GM18909 (cell line): ENCODE data around the gene FAM114A1.
"Not testable (repeated sequence)": the region's sequence is repeated elsewhere in the genome, so short reads cannot be mapped to it uniquely, and the experiment has no call there.

Experiments used
- ATAC-seq: cut with Tn5 transposase; IDR thresholded peaks from one replicate; pipeline ENCODE4 v1.9.1; 2021; ENCODE audit warnings: mild to moderate bottlenecking; ENCODE audit not compliant: unreplicated experiment, poor library complexity

The FAM114A1 gene

DNA sequence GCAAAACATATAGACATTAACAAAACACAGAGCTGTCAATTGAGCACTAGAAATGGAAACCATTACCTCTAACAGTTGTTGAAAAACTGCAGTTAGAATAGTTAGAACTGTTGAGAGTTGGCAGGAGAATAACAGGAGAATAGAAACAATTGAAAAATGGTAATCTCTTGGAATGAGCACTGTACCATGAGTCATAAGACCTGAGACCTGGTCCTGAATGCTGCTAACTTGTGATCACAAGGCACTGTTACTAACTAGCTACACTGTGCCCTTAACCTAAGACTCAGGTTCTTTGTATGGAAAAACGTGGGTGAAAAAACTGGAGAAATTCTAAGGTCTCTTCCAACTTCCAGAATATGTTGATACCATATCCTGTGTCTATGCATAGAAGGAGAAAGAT lies 29.3 kb downstream of the FAM114A1 start:
- no peak for ATAC-seq

DNA sequence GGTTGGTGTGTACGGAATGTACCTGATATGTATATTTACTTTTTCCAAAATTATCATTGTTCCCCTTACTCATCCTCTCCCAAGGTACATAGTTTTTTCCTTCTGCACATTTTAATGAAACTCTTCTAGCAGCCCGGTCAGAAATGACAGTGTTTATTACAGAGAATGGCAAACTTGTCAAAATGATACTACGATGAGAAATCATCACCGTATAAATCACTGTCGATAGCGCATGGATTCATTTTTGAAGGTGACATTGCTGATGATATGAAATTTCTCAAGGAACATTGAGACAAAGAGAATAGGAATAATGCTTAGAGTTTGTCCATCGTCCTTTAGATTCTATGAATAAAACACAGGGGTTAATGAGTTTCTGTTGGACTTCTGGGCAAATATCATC lies 30.6 kb downstream of the FAM114A1 start:
- ATAC-seq, result no peak

DNA sequence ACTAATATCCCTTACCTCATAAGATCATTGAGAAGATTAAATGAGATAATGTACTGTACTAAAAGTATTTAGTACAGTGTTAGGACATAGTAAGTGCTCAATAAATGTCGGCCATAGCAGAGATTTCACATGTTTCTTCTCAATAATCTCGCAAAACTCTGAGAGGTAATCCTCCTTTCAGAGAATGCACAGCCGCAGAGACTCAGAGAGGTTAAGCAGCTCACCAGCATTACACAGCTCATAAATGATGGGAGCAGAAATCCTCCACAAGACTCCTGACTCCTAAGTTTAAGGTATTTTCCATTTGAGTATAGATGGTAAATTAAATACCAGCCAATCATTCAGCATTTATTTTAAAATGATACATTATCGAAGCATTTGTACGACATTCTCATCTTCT lies 34.6 kb downstream of the FAM114A1 start:
- no peak for ATAC-seq

DNA sequence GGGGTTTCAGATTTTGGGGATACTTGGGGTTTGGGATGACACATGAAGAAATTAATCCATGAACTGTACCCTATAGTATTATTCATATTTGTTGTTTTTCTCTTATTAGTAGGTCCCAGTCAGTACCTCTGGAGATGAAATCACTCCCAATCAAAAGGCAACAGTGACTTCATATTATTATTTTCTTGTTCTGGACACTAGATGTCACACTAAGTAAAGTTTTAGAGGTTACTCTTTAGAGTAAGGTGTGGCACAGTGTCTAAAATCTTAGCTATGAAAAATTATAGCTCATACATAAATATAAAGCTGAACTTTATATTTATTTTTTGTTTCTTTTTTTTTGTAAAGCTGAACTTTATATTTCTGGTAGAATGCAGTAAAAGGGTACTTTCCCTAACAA lies 35.1 kb downstream of the FAM114A1 start:
- no peak for ATAC-seq

DNA sequence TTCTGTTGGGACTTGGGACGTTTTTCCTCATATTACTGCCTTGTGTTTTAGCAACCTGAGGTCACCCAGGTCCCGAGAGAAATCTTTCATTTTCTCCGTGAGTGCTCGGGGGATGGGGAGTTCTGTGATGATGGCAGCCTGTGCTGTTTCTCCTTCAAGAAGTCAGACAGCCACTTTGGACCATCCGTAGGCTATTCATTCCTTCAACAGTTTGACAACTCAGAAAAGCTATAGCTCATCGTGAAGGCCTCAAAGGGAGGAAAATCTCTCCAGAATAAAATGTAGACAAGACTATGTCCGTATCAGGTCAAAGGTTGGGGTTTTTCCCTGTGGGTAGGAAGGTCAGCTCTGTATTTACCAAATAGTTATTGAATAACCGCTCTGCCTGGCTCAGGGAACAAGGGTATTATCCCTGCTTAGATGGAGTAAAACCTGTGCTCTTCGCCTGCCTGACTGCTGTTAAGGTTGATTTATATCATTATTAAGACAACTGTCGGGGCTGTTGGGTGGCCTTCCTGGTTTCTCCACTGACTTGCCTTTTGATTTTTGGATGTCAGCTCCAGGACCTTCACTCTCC lies 36.6 kb downstream of the FAM114A1 start:
- ATAC-seq, result no peak

DNA sequence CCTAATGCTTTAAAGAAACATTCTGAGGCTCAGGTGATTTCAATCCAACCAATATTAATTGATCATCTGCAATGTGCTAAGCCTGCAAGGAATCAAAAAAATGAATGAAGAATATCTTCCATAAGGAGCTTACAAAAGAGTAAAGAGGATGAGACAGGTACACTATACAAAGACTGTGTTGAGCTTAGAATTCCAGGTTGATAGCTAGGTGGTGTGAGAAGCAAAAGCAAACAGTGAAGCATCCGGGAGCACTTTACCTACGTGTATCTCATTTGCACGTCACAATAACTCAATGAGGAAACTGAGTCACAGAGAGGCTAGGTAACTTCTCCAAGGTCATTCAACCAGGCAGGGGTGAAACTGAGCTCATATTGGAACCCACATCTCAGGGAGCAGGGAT lies 37.1 kb downstream of the FAM114A1 start:
- ATAC-seq, result no peak

DNA sequence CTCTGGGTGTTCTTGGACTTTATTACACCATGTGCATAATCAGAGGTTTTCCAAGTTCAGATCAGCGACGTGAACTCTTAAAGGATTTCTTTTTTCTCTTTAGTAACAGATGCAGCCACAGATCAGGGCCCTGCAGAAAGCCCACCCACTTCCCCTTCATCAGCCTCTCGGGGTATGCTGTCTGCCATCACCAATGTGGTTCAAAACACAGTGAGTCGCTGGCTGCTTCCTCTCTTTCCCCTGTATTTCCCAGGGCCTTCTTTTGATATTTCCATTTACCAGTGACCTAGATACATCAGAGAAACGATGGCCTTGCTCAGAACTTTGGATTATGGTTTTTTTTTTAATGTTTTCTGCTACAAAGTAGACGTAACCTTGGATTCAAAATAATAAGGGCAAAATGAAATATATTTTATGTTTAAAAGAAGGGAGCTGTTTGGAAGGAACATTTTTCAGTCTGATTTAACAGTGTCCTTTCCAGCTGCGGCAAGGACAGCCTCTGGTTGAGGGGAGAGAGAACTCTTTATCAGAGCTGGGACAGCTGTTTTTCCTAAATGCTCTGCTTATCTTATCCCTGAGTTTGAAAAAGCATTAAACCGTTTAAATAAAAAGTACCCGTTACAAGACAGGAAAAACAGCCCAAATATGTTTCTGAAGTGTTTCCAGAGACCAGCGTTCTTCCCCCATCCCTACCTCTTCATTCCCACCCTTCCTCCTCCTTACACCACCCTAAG lies 38.2 kb downstream of the FAM114A1 start:
- ATAC-seq, result no peak

DNA sequence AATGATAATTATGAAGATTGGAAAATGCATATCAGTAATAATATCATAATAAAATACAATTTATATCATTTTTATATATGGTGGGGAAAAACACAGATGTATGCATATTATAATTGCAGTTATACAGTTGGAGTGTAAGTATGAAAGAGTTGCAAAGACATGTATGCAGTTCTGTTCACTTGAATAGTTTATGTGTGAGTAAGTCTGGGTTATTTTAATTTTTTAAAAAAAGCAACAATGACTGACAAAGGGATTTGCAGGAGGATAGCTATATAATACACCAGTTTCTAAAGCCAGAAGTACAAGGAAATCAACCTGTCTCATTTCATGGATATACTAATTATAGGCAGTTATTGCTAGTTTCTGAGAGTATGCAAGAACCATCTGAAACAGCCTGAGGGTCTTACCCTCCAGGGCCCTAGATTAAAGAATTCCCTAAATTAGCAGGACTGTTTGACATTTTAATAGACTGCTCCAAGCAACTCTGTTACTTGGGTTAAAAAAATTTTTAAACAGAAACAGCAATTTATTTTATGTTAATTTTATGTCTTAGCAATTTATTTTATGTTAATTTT lies 40.2 kb downstream of the FAM114A1 start:
- no peak for ATAC-seq

DNA sequence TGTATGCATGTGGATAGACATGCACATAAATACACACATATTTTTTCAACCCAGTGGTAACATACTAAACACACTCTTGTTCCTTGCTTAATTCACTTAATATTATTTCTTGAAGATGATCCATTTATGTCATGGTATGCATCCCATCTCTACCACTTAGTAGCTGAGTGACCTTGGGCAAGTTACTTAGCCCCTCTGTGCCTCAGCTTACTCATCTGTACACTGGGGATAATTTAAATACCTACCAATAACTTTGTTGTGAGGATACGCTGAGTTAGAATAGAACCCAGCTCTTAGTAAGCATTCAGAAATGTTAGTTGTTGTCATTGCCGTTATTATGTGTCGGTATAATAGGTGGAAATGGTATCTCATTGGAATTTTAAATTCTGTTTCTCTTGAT lies 41.4 kb downstream of the FAM114A1 start:
- no peak for ATAC-seq

DNA sequence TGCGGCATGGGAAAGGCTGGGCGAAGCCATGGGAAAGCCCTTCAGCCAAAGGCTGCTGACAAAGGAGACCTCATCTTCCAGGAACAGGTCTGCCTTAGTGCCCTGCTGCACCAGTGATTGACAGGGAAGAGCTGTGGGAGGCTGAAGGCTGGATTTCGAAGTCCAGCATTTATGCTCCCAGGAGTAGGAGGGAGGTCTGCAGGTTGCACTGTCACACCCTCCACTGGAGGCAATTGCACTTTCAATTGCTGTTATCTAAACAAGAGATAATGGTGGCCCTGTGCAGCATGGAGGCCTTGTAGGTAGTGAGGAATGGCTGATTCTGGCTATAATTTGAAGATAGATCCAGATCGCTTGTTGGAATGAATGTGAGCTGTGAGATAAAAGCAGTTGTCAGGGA lies 43.7 kb downstream of the FAM114A1 start:
- no peak for ATAC-seq

DNA sequence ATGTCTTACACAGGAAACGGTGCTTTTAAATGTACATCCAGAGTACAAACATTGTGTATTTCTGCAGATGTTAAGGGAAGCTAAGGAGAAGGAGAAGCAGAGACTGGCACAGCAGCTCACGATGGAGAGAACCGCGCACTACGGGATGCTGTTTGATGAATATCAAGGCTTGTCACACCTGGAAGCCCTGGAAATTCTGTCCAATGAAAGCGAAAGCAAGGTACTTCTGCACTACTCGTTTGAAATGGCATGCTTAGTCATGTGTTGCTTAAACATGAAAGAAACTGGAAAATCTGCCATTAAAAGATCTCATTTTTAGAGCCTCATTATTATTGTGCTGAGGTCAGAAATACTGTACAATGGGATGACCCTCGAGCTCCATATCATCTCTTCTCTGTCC lies 47.2 kb downstream of the FAM114A1 start:
- no peak for ATAC-seq

DNA sequence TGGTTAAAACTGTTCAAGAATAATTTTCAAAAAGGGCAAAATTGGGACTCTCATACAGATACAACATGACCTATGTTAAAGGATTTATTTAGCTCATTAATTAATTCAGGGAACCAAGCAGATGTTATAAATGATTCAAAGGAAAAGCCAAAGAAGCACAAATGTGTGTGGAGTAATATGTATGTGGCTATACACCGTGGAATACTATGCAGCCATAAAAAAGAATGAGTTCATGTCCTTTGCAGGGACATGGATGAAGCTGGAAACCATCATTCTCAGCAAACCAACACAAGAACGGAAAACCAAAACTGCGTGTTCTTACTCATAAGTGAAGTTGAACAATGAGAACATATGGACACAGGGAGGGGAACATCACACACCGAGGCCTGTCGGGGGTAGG lies 48.7 kb downstream of the FAM114A1 start:
- ATAC-seq, result not testable (repeated sequence)

DNA sequence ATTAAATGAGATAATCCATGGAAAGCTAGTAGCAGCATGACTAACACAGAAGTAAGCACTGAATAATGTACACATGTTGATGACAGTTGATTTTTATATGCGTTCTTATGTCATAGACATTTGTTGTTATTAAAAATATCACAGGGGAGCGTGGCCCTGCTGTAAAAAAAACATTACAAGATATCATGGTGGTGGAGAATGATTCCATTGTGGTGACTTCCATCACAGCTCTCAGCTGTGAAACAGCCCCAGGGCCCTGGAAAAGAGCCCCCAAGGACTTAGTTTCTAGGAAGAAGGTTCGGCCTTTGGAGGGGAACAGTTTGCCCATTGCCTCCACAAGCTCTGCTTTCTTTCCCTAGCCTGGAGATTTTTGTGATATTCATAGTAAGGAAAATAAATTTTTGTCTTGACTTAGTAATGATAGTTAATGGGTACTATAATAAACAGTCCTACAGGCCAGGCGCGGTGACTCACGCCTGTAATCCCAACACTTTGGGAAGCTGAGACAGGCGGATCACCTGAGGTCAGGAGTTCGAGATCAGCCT lies 49.9 kb downstream of the FAM114A1 start:
- ATAC-seq, result no peak

DNA sequence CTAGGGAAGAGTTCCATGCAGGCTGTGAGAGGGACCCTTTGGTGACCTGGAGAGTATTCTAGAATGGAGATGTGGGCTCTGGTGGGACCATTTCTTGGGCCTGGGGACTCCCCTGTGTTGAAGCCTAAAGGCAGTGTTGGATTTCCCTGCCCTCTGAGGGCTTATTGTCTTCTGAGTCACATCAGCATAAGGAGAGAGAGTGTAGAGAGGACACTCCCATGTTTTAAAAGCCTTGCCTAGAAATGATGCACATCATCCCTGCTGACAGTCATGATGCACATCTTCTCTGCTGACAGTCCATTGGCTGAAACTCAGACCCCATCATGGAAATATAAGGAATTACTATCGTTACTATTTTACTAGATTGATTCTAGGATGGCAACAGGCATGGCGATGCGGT lies 51.9 kb downstream of the FAM114A1 start:
- ATAC-seq, result no peak

DNA sequence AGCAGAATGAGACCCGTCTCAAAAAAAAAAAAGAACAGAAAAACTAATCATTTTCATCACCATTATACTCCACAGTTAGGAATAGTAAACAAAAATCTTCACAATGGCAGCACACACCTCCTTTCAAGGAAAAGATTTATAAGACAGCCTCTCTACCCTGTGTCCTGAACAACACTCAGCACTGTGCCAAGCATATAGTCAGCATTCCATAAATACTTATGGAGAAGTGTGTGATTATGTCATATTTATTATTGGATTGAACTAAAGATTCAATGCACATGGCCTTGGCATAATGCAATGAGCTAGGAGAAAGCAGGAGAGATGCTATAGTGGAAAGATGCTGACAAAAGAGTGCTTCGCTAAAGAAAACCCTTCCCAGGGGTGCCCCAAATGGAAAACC lies 52.6 kb downstream of the FAM114A1 start:
- ATAC-seq, result no peak

DNA sequence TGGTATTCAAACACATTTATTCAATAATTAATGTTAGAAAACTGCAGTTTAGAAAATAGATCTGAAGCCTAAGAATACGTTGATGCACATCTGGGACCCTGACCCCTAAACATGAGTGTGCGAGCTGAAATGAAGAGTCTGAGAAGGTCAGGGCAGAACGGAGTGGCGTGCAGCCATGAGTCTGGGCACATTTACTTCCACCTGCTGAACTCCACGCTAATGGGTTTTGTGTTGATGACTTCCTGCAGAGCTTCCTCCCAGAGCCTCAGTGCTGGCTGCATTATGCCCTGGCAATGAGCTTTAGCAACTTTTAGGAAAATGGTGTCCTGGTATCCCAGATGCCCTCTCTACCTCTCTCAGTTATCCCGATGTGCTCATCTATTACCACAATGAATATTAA lies 53.1 kb downstream of the FAM114A1 start:
- ATAC-seq, result no peak

DNA sequence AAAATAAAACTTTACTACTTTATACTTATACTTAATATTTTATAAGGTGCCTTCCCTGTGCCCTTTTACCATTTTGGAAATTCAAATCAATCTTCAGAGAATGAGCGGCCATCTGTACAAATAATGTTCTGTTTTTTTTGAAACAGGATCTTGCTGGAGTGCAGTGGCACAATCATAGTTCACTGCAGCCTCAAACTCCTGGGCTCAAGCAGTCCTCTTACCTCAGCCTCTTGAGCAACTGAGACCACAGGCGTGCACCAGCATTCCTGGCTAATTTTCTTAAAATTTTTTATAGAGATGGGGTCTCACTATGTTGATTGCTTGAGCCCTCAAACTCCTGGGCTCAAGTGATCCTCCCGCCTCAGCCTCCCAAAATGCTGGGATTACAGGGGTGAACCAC lies 53.5 kb downstream of the FAM114A1 start:
- no peak for ATAC-seq

DNA sequence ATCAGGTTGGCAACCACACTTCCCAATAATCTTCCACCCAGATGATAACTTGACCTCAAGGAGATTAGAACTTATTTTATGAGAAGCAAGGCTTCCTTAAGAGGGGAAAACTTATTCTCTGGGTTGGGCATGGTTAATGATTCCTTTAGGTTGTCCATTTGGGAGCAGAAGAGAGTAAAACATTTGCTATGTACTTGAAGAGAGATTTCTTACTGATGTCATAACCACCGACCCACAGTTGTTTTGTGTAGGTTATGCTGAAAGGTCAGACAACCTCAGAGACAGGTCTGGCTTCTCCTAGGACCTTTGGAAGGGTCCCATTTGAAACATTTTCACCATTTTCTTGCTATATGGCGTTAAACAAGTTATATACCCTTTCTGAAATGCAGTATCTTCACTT lies 56.1 kb downstream of the FAM114A1 start:
- ATAC-seq, result no peak

DNA sequence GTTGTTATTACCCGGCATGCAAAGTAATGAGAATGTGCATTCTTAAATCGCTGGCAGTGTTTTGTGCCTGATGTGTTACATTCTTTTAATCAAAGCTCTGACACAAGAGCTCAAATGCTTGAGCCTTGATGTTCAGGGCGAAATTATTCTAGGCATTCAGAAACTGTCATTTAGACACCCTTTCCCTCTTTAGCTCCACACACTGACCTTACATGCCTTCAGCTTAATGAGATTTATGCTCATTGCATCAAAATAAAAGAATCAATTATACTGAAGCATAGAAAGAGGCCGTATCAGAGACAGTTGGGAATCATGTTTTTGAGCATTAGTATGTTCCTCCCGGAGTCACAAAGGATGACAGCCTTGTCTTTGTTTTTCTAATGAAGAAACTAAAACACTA lies 56.7 kb downstream of the FAM114A1 start:
- no peak for ATAC-seq

DNA sequence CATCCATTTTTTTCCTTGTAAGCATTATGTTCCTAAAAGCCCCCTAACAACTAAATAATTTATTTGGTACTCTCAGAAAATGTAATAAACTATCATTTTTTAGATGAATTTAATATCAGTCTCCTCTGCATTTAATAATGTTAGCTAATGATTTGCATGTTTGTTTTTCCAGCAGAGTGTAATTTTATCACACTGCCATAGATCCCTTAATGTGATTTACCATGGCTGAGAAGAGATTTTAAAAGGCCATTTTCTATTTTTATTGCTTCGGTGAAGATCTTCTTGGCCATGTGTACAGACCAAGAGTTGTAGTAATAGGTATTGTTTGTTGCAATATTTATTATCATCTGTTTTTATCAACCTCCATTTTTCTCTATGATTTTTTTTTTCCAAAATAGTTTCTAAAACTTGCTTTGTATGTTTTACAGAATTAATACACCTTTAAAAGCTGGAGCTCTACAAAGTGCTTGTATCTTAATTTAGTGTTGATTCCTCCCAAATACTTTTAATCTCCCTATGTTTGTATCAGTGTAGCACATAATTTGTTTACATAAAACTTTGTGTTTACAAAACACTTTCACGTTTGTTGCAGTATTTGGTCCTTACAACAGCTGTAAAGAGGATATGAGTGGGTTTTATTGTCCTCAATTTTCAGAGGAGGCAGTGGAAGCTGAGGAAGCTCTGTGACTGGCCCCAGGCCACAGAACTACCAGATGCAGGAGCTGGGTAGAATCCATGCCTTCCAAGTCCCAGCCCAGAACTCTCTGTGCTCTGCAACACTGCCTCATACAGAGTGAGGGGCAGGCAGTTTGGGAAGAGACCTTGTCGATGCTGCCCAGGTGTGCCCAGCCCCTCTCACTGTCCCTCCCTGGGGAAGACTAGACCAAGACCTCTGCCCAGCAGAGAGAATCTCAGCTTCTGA lies 58.1 kb downstream of the FAM114A1 start:
- no peak for ATAC-seq

DNA sequence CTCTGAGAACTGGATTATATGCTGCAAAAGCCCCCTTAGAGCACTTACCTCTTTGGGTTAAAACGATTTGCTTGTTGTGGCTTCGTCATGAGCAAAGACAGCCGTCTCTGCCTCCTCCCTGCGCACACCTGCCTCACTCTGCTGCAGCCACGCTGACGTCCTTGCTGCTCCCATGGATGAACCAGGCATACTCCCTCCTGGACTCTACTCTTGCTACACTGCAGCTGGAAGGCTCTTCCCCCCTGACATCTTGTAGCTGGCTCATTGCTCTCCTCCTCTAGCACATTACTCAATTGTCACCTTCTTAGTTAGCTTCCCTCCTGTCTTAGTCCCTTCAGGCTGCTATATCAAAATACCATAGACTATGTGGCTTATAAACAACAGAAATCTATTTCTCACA lies 59.3 kb downstream of the FAM114A1 start:
- no peak for ATAC-seq
